CD14-positive monocyte (primary cell): ENCODE data around the gene C22orf39. TPM values are rescaled to one million over a fixed set of nuclear protein-coding genes. Genes with fewer than 3 reads are reported as not detected.

Source experiments
- DNase-seq, 3 donors: peaks; one replicate each; pipeline ENCODE4 v3.0.0-alpha.2; 2011 to 2022
- H2AFZ ChIP-seq: 2 replicates; pipeline ENCODE4 v1.6.0; 2012; ENCODE audit warnings: mild to moderate bottlenecking, low read depth, low read length, inconsistent platforms; ENCODE audit not compliant: insufficient read depth, poor library complexity, severe bottlenecking
- H3K27ac ChIP-seq, 2 donors: 1 replicate in 1 of 2; 2 replicates in 1 of 2; pipeline ENCODE4 v1.5.1; 2012 to 2013; ENCODE audit warnings: low read length in 2 of 2, control low read depth in 1 of 2, inconsistent platforms in 1 of 2, low read depth in 1 of 2, mild to moderate bottlenecking in 1 of 2
- H3K27me3 ChIP-seq, 2 donors: one replicate each; pipeline versions ENCODE4 v1.6.0 to v1.6.1; 2011 to 2013; ENCODE audit warnings: low read length in 2 of 2; ENCODE audit not compliant: control insufficient read depth in 2 of 2, insufficient read depth in 2 of 2
- H3K36me3 ChIP-seq, 2 donors: replicated peaks in 1 of 2; 1 replicate in 1 of 2; 2 replicates in 1 of 2; pipeline versions ENCODE4 v1.5.1 to v1.6.1; 2012 to 2013; ENCODE audit warnings: low read length in 2 of 2, control low read depth in 1 of 2, inconsistent platforms in 1 of 2, mild to moderate bottlenecking in 1 of 2; ENCODE audit not compliant: insufficient read depth in 2 of 2, control insufficient read depth in 1 of 2
- H3K4me1 ChIP-seq, 2 donors: 1 replicate in 1 of 2; 2 replicates in 1 of 2; pipeline versions ENCODE4 v1.5.1 to v1.6.1; 2012 to 2013; ENCODE audit warnings: low read length in 2 of 2, control low read depth in 1 of 2, inconsistent platforms in 1 of 2, mild to moderate bottlenecking in 1 of 2, moderate library complexity in 1 of 2; ENCODE audit not compliant: insufficient read depth in 2 of 2, control insufficient read depth in 1 of 2
- H3K4me2 ChIP-seq: replicated peaks from 2 replicates; pipeline ENCODE3; 2012; ENCODE audit warnings: low read length, moderate library complexity, mild to moderate bottlenecking; ENCODE audit not compliant: poor library complexity, severe bottlenecking; ENCODE audit errors: extremely low read depth
- H3K4me3 ChIP-seq, 3 experiments: fragments of 200-600 bp in 1 of 3; sonication (generic) in 1 of 3; replicated peaks in 1 of 3; 1 replicate in 2 of 3; 2 replicates in 1 of 3; pipeline ENCODE4 v1.5.1; 2011 to 2013; ENCODE audit warnings: low read length in 3 of 3, mild to moderate bottlenecking in 3 of 3, control low read depth in 2 of 3, low read depth in 2 of 3, inconsistent platforms in 1 of 3, moderate library complexity in 1 of 3
- H3K79me2 ChIP-seq: 2 replicates; pipeline ENCODE4 v1.6.0; 2012; ENCODE audit warnings: mild to moderate bottlenecking, control low read depth, inconsistent platforms, low read length, moderate library complexity; ENCODE audit not compliant: insufficient read depth
- H3K9ac ChIP-seq: 2 replicates; pipeline ENCODE4 v1.6.0; 2017; ENCODE audit warnings: low read length, mild to moderate bottlenecking; ENCODE audit not compliant: insufficient read depth, poor library complexity, severe bottlenecking
- H3K9me3 ChIP-seq, 2 donors: replicated peaks in 1 of 2; 1 replicate in 1 of 2; 2 replicates in 1 of 2; pipeline versions ENCODE4 v1.5.1 to v1.6.1; 2012 to 2013; ENCODE audit warnings: low read length in 2 of 2, control low read depth in 1 of 2; ENCODE audit not compliant: control insufficient read depth in 1 of 2, insufficient read depth in 1 of 2
- H4K20me1 ChIP-seq: 2 replicates; pipeline ENCODE4 v1.6.0; 2012; ENCODE audit warnings: mild to moderate bottlenecking, low read length, control low read depth, moderate library complexity; ENCODE audit not compliant: insufficient read depth
- H3K27ac Mint-ChIP-seq, 7 donors: one replicate each; pipeline ENCODE4 v1.8.0; 2020; ENCODE audit warnings: mild to moderate bottlenecking in 7 of 7, mixed read lengths in 7 of 7, moderate library complexity in 6 of 7, inconsistent platforms in 2 of 7
- H3K27me3 Mint-ChIP-seq, 3 donors: one replicate each; pipeline ENCODE4 v1.8.0; 2021 to 2022; ENCODE audit warnings: low read depth in 3 of 3, mild to moderate bottlenecking in 3 of 3, mixed read lengths in 3 of 3, moderate library complexity in 3 of 3, inconsistent platforms in 1 of 3
- H3K36me3 Mint-ChIP-seq, 2 donors: one replicate each; pipeline ENCODE4 v1.8.0; 2020; ENCODE audit warnings: mixed read lengths in 2 of 2, inconsistent platforms in 1 of 2, mild to moderate bottlenecking in 1 of 2
- H3K4me1 Mint-ChIP-seq: one replicate; pipeline ENCODE4 v1.8.0; 2020; ENCODE audit warnings: mild to moderate bottlenecking, mixed read lengths
- H3K4me3 Mint-ChIP-seq, 2 donors: one replicate each; pipeline ENCODE4 v1.8.0; 2020; ENCODE audit warnings: mild to moderate bottlenecking in 2 of 2, mixed read lengths in 2 of 2, moderate library complexity in 1 of 2
- H3K9me3 Mint-ChIP-seq, 7 donors: one replicate each; pipeline ENCODE4 v1.8.0; 2020 to 2022; ENCODE audit warnings: mixed read lengths in 7 of 7, mild to moderate bottlenecking in 6 of 7, moderate library complexity in 6 of 7, inconsistent platforms in 2 of 7
- WGBS: methylation state at CpG from one replicate; pipeline ENCODE4 v1.1.5; 2013; ENCODE audit warnings: missing lambda C conversion rate; ENCODE audit not compliant: insufficient coverage; 5-methylcytosine and 5-hydroxymethylcytosine counted together
- intact Hi-C, 2 donors: fragments of 100-400 bp; cut with micrococcal nuclease; formaldehyde crosslinking; loops; one replicate each; pipeline versions ENCODE4 v1.15.0 to v1.15.1; 2023
- polyA plus RNA-seq, 3 donors: library from polyadenylated mRNA; depleted of rRNA in 1 of 3; unstranded in 2 of 3; stranded (reverse) in 1 of 3; fragments of 300-500 nt in 2 of 3; fragments of >200 nt in 1 of 3; fragmentation: Illumina TruSeq in 2 of 3; gene quantifications; 1 replicate in 2 of 3; 2 replicates in 1 of 3; pipeline ENCODE4 v1.2.3, GENCODE V29; 2012 to 2021
- TF ChIP-seq, protein P1 (sequence below): fragments of 200-600 bp; IDR thresholded peaks from one replicate; pipeline ENCODE4 v1.8.0; 2022; ENCODE audit warnings: antibody characterized with exemption, mild to moderate bottlenecking

C22orf39 gene
- polyA plus RNA-seq, 3 donors = 21.2 to 40.3 (median 38.4) TPM

GRCh38 chr22:19404676-19405075, 42.8 kb downstream of the C22orf39 start:
- 100% methylated on average over 3 of the region's 3 CpGs for WGBS
- TF ChIP-seq, protein P1, sequence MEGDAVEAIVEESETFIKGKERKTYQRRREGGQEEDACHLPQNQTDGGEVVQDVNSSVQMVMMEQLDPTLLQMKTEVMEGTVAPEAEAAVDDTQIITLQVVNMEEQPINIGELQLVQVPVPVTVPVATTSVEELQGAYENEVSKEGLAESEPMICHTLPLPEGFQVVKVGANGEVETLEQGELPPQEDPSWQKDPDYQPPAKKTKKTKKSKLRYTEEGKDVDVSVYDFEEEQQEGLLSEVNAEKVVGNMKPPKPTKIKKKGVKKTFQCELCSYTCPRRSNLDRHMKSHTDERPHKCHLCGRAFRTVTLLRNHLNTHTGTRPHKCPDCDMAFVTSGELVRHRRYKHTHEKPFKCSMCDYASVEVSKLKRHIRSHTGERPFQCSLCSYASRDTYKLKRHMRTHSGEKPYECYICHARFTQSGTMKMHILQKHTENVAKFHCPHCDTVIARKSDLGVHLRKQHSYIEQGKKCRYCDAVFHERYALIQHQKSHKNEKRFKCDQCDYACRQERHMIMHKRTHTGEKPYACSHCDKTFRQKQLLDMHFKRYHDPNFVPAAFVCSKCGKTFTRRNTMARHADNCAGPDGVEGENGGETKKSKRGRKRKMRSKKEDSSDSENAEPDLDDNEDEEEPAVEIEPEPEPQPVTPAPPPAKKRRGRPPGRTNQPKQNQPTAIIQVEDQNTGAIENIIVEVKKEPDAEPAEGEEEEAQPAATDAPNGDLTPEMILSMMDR = no peak
- H3K4me3 Mint-ChIP-seq = no peak overlapping the region

DNA sequence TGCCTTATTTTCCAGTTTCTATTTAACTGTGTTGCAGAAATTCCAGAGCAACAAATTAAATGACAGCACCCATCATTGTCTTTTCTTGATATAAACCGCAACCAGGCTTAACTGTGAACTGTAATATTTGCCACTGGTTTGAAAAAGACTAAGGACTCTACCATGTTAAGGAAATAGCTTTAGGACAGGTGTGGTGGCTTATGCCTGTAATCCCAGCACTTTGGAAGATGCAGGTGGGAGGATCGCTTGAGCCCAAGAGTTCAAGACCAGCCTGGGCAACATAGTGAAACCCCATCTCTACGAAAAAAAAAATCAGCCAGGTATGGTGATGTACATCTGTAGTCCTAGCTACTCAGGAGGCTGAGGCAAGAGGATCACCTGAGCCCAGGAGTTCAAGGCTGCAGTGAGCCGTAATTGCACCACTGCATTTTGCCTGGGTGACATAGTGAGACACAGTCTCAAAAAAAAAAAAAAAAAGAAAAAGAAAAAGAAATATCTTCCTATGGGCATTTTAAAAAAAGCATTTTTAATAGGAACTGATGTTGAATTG, 44.8 kb downstream of the C22orf39 start:
- TF ChIP-seq, protein P1 = no peak
- peaks cover 0 to 1% (median 0%) of the 10 kb centered on the region in 3 donors for H3K27me3 Mint-ChIP-seq
- H3K27ac ChIP-seq = no peak overlapping the region
- H2AFZ ChIP-seq = no peak overlapping the region
- no peak overlapping the region for H3K4me3 Mint-ChIP-seq
- H3K4me1 Mint-ChIP-seq = no peaks in the 10 kb centered on the region
- intact Hi-C loops = loop anchor here in 1 of 2 donors (10.0 kb wide), 1 partner anchor 62 kb away; no protein-coding TSS in a partner anchor
- no peaks in the 10 kb centered on the region for H3K9me3 Mint-ChIP-seq
- peaks cover 5% of the 10 kb centered on the region for H4K20me1 ChIP-seq
- peaks cover 82 to 93% of the 10 kb centered on the region in 2 donors for H3K36me3 Mint-ChIP-seq
- H3K4me3 ChIP-seq = no peak overlapping the region
- H3K27me3 ChIP-seq = no peaks in the 10 kb centered on the region
- H3K9ac ChIP-seq = no peak overlapping the region
- no peak overlapping the region for H3K4me2 ChIP-seq
- no peaks in the 10 kb centered on the region for H3K9me3 ChIP-seq
- H3K27ac Mint-ChIP-seq = no peak overlapping the region
- WGBS = 100% methylated on average over 2 of the region's 4 CpGs
- no peak for DNase-seq
- no peaks in the 10 kb centered on the region for H3K79me2 ChIP-seq
- H3K36me3 ChIP-seq = peaks cover 71 to 99% of the 10 kb centered on the region in 2 donors
- no peaks in the 10 kb centered on the region for H3K4me1 ChIP-seq

More at GRCh38 chr22:19404676-19405075, 42.8 kb downstream of the C22orf39 start:
- peaks cover 71 to 99% of the 10 kb centered on the region in 2 donors for H3K36me3 ChIP-seq
- H3K9ac ChIP-seq = no peak overlapping the region
- peaks cover 82 to 95% of the 10 kb centered on the region in 2 donors for H3K36me3 Mint-ChIP-seq
- H3K4me2 ChIP-seq = no peak overlapping the region
- no peaks in the 10 kb centered on the region for H3K9me3 ChIP-seq
- H3K4me1 Mint-ChIP-seq = no peaks in the 10 kb centered on the region
- no peaks in the 10 kb centered on the region for H3K27me3 ChIP-seq
- H3K79me2 ChIP-seq = no peaks in the 10 kb centered on the region
- H3K27ac Mint-ChIP-seq = peak overlapping the region in 2 of 7 donors; percentile 3 to 35
- no peaks in the 10 kb centered on the region for H3K9me3 Mint-ChIP-seq
- intact Hi-C loops = loop anchor here in 1 of 2 donors (10.0 kb wide), 1 partner anchor 60 kb away; no protein-coding TSS in a partner anchor
- H3K27me3 Mint-ChIP-seq = peaks cover 0 to 1% (median 0%) of the 10 kb centered on the region in 3 donors
- H3K4me3 ChIP-seq = no peak overlapping the region
- H4K20me1 ChIP-seq = peaks cover 10% of the 10 kb centered on the region
- no peak for DNase-seq
- H2AFZ ChIP-seq = no peak overlapping the region
- no peaks in the 10 kb centered on the region for H3K4me1 ChIP-seq
- H3K27ac ChIP-seq = peak overlapping the region in 1 of 2 donors; percentile 4
